HEK293 (cell line): ENCODE data around the gene IL11RA.
A peak's percentile ranks its signal among the peaks of the same experiment; 100 is the strongest.
"Not testable (repeated sequence)": the region's sequence is repeated elsewhere in the genome, so short reads cannot be mapped to it uniquely, and the experiment has no call there.

ENCODE experiments used
- CTCF ChIA-PET: fragments of 350-600 bp; formaldehyde crosslinking; extraction: SDS; loops from one replicate; lab custom pipeline; 2021; ENCODE audit warnings: antibody characterized with exemption; lab: Yijun Ruan, JAX
- POLR2A ChIA-PET: fragments of 300-600 bp; formaldehyde crosslinking; extraction: SDS; loops from one replicate; lab custom pipeline; 2020; ENCODE audit warnings: antibody characterized with exemption, inconsistent platforms; lab: Yijun Ruan, JAX
- H3K27ac ChIP-seq: fragments of 200-500 bp; sonication (Bioruptor generic); 2 replicates; pipeline ENCODE4 v1.5.1; 2014; ENCODE audit warnings: low read depth, low read length, control low read depth, inconsistent platforms; ENCODE audit errors: extremely low read depth
- H3K36me3 ChIP-seq, 2 experiments: fragments of 200-500 bp in 1 of 2; sonication (Bioruptor generic) in 1 of 2; 1 replicate in 1 of 2; 2 replicates in 1 of 2; pipeline ENCODE4 v1.5.1; 2014 to 2017; ENCODE audit warnings: inconsistent platforms in 2 of 2, low read length in 2 of 2; ENCODE audit not compliant: control insufficient read depth in 2 of 2, insufficient read depth in 1 of 2
- H3K4me1 ChIP-seq: fragments of 200-500 bp; sonication (Bioruptor generic); 2 replicates; pipeline ENCODE4 v1.5.1; 2014; ENCODE audit warnings: mild to moderate bottlenecking, low read length, inconsistent platforms; ENCODE audit not compliant: control insufficient read depth, insufficient read depth
- H3K4me3 ChIP-seq: 2 replicates; pipeline ENCODE4 v1.5.1; 2011; ENCODE audit warnings: low read depth, mild to moderate bottlenecking, control low read depth, low read length, moderate library complexity
- H3K9me3 ChIP-seq: fragments of 200-500 bp; sonication (Bioruptor generic); 2 replicates; pipeline ENCODE4 v1.5.1; 2014; ENCODE audit warnings: low read depth, low read length, inconsistent platforms; ENCODE audit not compliant: control insufficient read depth, insufficient read depth
- BCL11B ChIP-seq: fragments of 450-650 bp; formaldehyde crosslinking; IDR thresholded peaks from 2 replicates; pipeline ENCODE4 v1.5.1; 2016; ENCODE audit warnings: low read depth, missing biosample characterization, missing genetic modification characterization
- GLIS1 ChIP-seq: fragments of 450-650 bp; formaldehyde crosslinking; IDR thresholded peaks from 2 replicates; pipeline ENCODE4 v1.5.1; 2016; ENCODE audit warnings: missing biosample characterization, missing genetic modification characterization
- KLF9 ChIP-seq: fragments of 450-650 bp; formaldehyde crosslinking; IDR thresholded peaks from 2 replicates; pipeline ENCODE4 v1.5.1; 2016; ENCODE audit warnings: missing biosample characterization, missing genetic modification characterization, low read depth
- PRDM10 ChIP-seq: fragments of 450-650 bp; formaldehyde crosslinking; IDR thresholded peaks from 2 replicates; pipeline ENCODE4 v1.5.1; 2016; ENCODE audit warnings: missing biosample characterization, missing genetic modification characterization
- SALL2 ChIP-seq: fragments of 450-650 bp; formaldehyde crosslinking; IDR thresholded peaks from 2 replicates; pipeline ENCODE4 v1.5.0; 2017; ENCODE audit warnings: missing biosample characterization, mild to moderate bottlenecking, missing genetic modification characterization, borderline replicate concordance
- SP2 ChIP-seq: fragments of 450-650 bp; formaldehyde crosslinking; IDR thresholded peaks from 2 replicates; pipeline ENCODE4 v1.5.1; 2016; ENCODE audit warnings: missing biosample characterization, missing genetic modification characterization
- TRIM28 ChIP-seq: IDR thresholded peaks from 2 replicates; pipeline ENCODE4 v1.6.1; 2011; ENCODE audit warnings: low read length, control low read depth, borderline replicate concordance
- ZBTB17 ChIP-seq: fragments of 450-650 bp; formaldehyde crosslinking; IDR thresholded peaks from 2 replicates; pipeline ENCODE4 v1.5.1; 2016; ENCODE audit warnings: missing biosample characterization, missing genetic modification characterization
- ZFP41 ChIP-seq: fragments of 450-650 bp; formaldehyde crosslinking; IDR thresholded peaks from 2 replicates; pipeline ENCODE4 v1.5.1; 2016; ENCODE audit warnings: missing biosample characterization, missing genetic modification characterization, borderline replicate concordance
- ZIC2 ChIP-seq: fragments of 450-650 bp; formaldehyde crosslinking; IDR thresholded peaks from 2 replicates; pipeline ENCODE4 v1.5.1; 2016; ENCODE audit warnings: missing biosample characterization, missing genetic modification characterization
- ZNF174 ChIP-seq: fragments of 450-650 bp; formaldehyde crosslinking; IDR thresholded peaks from 2 replicates; pipeline ENCODE4 v1.5.0; 2017; ENCODE audit warnings: missing biosample characterization, mild to moderate bottlenecking, missing genetic modification characterization
- ZNF2 ChIP-seq: fragments of 450-650 bp; formaldehyde crosslinking; IDR thresholded peaks from 2 replicates; pipeline ENCODE4 v1.5.1; 2016; ENCODE audit warnings: missing biosample characterization, missing genetic modification characterization
- ZNF335 ChIP-seq: fragments of 450-650 bp; formaldehyde crosslinking; conservative IDR thresholded peaks from 2 replicates; pipeline ENCODE4 v1.5.1; 2016; ENCODE audit warnings: missing biosample characterization, missing genetic modification characterization
- ZNF391 ChIP-seq: fragments of 450-650 bp; formaldehyde crosslinking; IDR thresholded peaks from 2 replicates; pipeline ENCODE4 v1.5.1; 2016; ENCODE audit warnings: low read depth, missing biosample characterization, missing genetic modification characterization, borderline replicate concordance
- ZNF404 ChIP-seq: fragments of 450-650 bp; formaldehyde crosslinking; IDR thresholded peaks from 2 replicates; pipeline ENCODE4 v1.5.1; 2017; ENCODE audit warnings: missing biosample characterization, missing genetic modification characterization
- ZNF48 ChIP-seq: fragments of 450-650 bp; formaldehyde crosslinking; IDR thresholded peaks from 2 replicates; pipeline ENCODE4 v1.5.1; 2016; ENCODE audit warnings: missing biosample characterization, missing genetic modification characterization
- ZNF510 ChIP-seq: fragments of 450-650 bp; formaldehyde crosslinking; IDR thresholded peaks from 2 replicates; pipeline ENCODE4 v1.5.1; 2018; ENCODE audit warnings: mild to moderate bottlenecking, missing genetic modification characterization, missing biosample characterization; ENCODE audit not compliant: insufficient replicate concordance
- ZNF596 ChIP-seq: fragments of 450-650 bp; IDR thresholded peaks from 2 replicates; pipeline ENCODE4 v1.5.0; 2018; ENCODE audit warnings: missing biosample characterization, mild to moderate bottlenecking, missing genetic modification characterization, moderate library complexity
- ZNF670 ChIP-seq: fragments of 450-650 bp; formaldehyde crosslinking; IDR thresholded peaks from 2 replicates; pipeline ENCODE4 v1.5.1; 2016; ENCODE audit warnings: missing biosample characterization, missing genetic modification characterization, low read depth
- ZNF830 ChIP-seq: fragments of 450-650 bp; IDR thresholded peaks from 2 replicates; pipeline ENCODE4 v1.5.0; 2018; ENCODE audit warnings: missing biosample characterization, missing genetic modification characterization, low read depth, mild to moderate bottlenecking, moderate library complexity
- ZNF843 ChIP-seq: fragments of 450-650 bp; formaldehyde crosslinking; IDR thresholded peaks from 2 replicates; pipeline ENCODE4 v1.5.1; 2016; ENCODE audit warnings: missing biosample characterization, missing genetic modification characterization
- TF ChIP-seq, protein P1 (sequence below): sonication (generic); formaldehyde crosslinking; IDR thresholded peaks from 2 replicates; pipeline ENCODE4 v1.8.1; 2022; ENCODE audit warnings: mild to moderate bottlenecking, moderate library complexity, missing genetic modification reagents
- TF ChIP-seq, protein P2 (sequence below): fragments of 450-650 bp; formaldehyde crosslinking; IDR thresholded peaks from 2 replicates; pipeline ENCODE4 v1.5.1; 2016; ENCODE audit warnings: missing biosample characterization, missing genetic modification characterization

IL11RA gene

DNA sequence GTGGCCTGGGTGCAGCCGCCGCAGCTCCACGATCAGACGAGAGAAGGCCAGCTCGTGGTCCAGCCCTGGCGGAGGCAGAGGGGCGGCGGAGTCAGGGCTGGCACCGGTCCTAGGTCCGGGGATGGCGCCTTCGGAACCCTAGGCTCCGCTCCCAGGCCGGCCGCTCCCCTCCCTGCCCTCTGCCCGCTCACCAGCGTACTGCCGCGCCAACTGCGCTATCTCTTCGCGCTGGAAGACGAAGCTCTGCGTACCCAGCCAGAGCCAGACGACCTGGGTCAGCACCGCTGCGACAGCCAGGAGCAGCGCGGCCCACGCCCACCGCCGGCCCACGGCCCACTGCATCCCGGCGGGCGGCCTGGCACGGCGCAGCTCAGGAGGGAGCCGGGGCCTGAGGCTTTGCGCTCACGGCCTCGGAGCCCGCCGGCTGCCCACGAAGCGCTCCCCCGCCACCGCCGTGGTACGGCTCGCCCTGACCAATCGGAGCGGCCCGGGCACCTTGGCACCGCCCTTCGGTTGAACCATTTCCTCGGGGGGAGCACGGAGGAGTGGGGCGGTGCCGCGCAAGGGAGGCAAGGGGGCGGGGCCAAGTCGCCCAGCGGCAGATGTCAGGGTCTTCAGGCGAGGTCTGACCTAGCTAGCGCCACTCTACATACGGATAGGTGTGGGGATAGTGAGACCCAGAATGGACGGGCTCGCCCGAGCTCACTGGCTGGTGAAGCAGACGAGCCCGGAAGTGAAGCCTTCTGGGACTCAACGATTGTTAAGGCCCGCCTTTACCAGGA is 14.4 kb upstream of the IL11RA start, which contains the start of gene SIGMAR1 (continued):
- TF ChIP-seq GLIS1 (tag by site-specific recombination) (peak; percentile 33; the same call in 1 of the 2 replicates), ZNF2 (tag by site-specific recombination) (peak; percentile 44; the same call in 1 of the 2 replicates), PRDM10 (peak; percentile 99)
- TF ChIP-seq, protein P1, sequence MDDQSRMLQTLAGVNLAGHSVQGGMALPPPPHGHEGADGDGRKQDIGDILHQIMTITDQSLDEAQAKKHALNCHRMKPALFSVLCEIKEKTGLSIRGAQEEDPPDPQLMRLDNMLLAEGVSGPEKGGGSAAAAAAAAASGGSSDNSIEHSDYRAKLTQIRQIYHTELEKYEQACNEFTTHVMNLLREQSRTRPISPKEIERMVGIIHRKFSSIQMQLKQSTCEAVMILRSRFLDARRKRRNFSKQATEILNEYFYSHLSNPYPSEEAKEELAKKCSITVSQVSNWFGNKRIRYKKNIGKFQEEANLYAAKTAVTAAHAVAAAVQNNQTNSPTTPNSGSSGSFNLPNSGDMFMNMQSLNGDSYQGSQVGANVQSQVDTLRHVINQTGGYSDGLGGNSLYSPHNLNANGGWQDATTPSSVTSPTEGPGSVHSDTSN (CRISPR knock-in tag) = peak; percentile 54; the same call in 1 of the 2 replicates
- TF ChIP-seq, protein P2, sequence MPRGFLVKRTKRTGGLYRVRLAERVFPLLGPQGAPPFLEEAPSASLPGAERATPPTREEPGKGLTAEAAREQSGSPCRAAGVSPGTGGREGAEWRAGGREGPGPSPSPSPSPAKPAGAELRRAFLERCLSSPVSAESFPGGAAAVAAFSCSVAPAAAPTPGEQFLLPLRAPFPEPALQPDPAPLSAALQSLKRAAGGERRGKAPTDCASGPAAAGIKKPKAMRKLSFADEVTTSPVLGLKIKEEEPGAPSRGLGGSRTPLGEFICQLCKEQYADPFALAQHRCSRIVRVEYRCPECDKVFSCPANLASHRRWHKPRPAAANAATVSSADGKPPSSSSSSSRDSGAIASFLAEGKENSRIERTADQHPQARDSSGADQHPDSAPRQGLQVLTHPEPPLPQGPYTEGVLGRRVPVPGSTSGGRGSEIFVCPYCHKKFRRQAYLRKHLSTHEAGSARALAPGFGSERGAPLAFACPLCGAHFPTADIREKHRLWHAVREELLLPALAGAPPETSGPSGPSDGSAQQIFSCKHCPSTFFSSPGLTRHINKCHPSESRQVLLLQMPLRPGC (tag by site-specific recombination) = peak; percentile 7; the same call in 1 of the 2 replicates

- Histone ChIP-seq H3K4me1 (no peaks in the 10 kb centered on the region), H3K27ac (peak overlapping the region; percentile 77; the same call in 1 of the 2 replicates), H3K4me3 (peak overlapping the region; percentile 67), H3K36me3 (peaks cover 0 to 15% of the 10 kb centered on the region in 2 experiments; a peak in 2 of 3 replicates), H3K9me3 (no peaks in the 10 kb centered on the region)
- ChIA-PET POLR2A (interaction anchor here (1.0 to 7.0 kb wide), 12 partner anchors 8 to 1613 kb away, joined by 3 to 90 read pairs (median 8); partner anchors contain the start of genes ARID3C, DCTN3, DNAJA1 and GALT), CTCF (interaction anchor here (0.6 to 8.3 kb wide), 8 partner anchors 9 to 259 kb away, joined by 3 to 164 read pairs (median 7); partner anchors contain the start of genes GALT, IL11RA and RPP25L)
- TF ChIP-seq ZNF174 (no peak), ZFP41 (tag by site-specific recombination) (no peak), ZNF596 (tag by site-specific recombination) (no peak), TRIM28 (no peak), ZNF335 (tag by site-specific recombination) (peak; percentile 6), ZNF830 (tag by site-specific recombination) (no peak), SALL2 (tag by site-specific recombination) (no peak), ZIC2 (tag by site-specific recombination) (peak; percentile 53), ZBTB17 (tag by site-specific recombination) (0 out of 2 replicates have a peak, but pooled peaks have one; percentile 13), BCL11B (tag by site-specific recombination) (no peak), ZNF48 (tag by site-specific recombination) (no peak), ZNF843 (tag by site-specific recombination) (no peak), ZNF510 (tag by site-specific recombination) (no peak), ZNF670 (no peak), ZNF404 (tag by site-specific recombination) (no peak), KLF9 (tag by site-specific recombination) (no peak), ZNF391 (tag by site-specific recombination) (no peak), SP2 (tag by site-specific recombination) (peak; percentile 56; the same call in 1 of the 2 replicates)
Observed at GRCh38 chr9:34638138-34638445, 13.9 kb upstream of the IL11RA start.

- H3K4me1 ChIP-seq, H3K27ac ChIP-seq, H3K4me3 ChIP-seq, H3K9me3 ChIP-seq: not testable (repeated sequence)
- ChIA-PET POLR2A (interaction anchor here (3.8 to 7.0 kb wide), 2 partner anchors 7 to 13 kb away, joined by 21 to 90 read pairs; partner anchors contain the start of genes GALT and IL11RA), CTCF (interaction anchor here (0.7 to 8.3 kb wide), 2 partner anchors 9 to 17 kb away, joined by 3 to 125 read pairs; partner anchors contain the start of genes GALT and IL11RA)
- peaks cover 0 to 15% of the 10 kb centered on the region in 2 experiments; a peak in 2 of 3 replicates for H3K36me3 ChIP-seq
Observed at GRCh38 chr9:34639322-34639721, 12.7 kb upstream of the IL11RA start.
